ENCODE measurements around the gene GALP.
"Not testable (repeated sequence)": the region's sequence is repeated elsewhere in the genome, so short reads cannot be mapped to it uniquely, and the experiment has no call there.

The GALP gene

GRCh38 chr19:56177564-56178243 lies 1.9 kb downstream of the GALP start:
- DNase-seq = peak in 1 of 10 donors; percentile 9
- intact Hi-C loops (cut with DNase I) = no loop called here

- intact Hi-C loops (cut with DNase I) = no loop called here
- DNase-seq = peak in 1 of 10 donors; percentile 14
Measured at GRCh38 chr19:56189785-56190184, 14.0 kb downstream of the GALP start.

GRCh38 chr19:56191115-56191514 lies 15.3 kb downstream of the GALP start:
- DNase-seq = no peak
- intact Hi-C loops (cut with DNase I) = no loop called here

GRCh38 chr19:56191711-56192110 lies 15.9 kb downstream of the GALP start:
- intact Hi-C loops (cut with DNase I) = no loop called here
- DNase-seq = peak in 1 of 10 donors; percentile 72

GRCh38 chr19:56193981-56194640 lies 18.3 kb downstream of the GALP start:
- peak in 1 of 10 donors; percentile 13 for DNase-seq
- intact Hi-C loops (cut with DNase I) = no loop called here

GRCh38 chr19:56197646-56198045 lies 21.8 kb downstream of the GALP start, which contains the start of gene ZSCAN5B:
ZSCAN5B (minus strand) TSS chr19:56197783; CDS start chr19:56193052, 4,731 bp downstream.
- intact Hi-C loops (cut with DNase I) = not testable (repeated sequence)
- DNase-seq = peak in 1 of 10 donors; percentile 27

- intact Hi-C loops (cut with DNase I) = no loop called here
Measured at GRCh38 chr19:56199687-56200086, 23.9 kb downstream of the GALP start.

GRCh38 chr19:56201973-56202372 lies 26.2 kb downstream of the GALP start, which contains the start of gene ZSCAN5C:
ZSCAN5C (plus strand) TSS chr19:56202273; CDS start chr19:56205914, 3,641 bp downstream.
- DNase-seq = no peak
- intact Hi-C loops (cut with DNase I) = no loop called here

More at GRCh38 chr19:56199687-56200086, 23.9 kb downstream of the GALP start:
- DNase-seq = no peak

- intact Hi-C loops (cut with DNase I); DNase-seq: not testable (repeated sequence)
Measured at GRCh38 chr19:56207581-56207980, 31.8 kb downstream of the GALP start.

- no peak for DNase-seq
- intact Hi-C loops (cut with DNase I) = no loop called here
Measured at GRCh38 chr19:56209091-56209490, 33.3 kb downstream of the GALP start.

- DNase-seq; intact Hi-C loops (cut with DNase I): not testable (repeated sequence)
Measured at GRCh38 chr19:56210036-56210435, 34.2 kb downstream of the GALP start.

GRCh38 chr19:56211718-56212117 lies 35.9 kb downstream of the GALP start:
- DNase-seq = no peak
- intact Hi-C loops (cut with DNase I) = no loop called here

GRCh38 chr19:56217039-56217949 lies 41.5 kb downstream of the GALP start:
- intact Hi-C loops (cut with DNase I) = no loop called here
- peak in 4 of 10 donors; percentile 7 to 85 (median 44) for DNase-seq

GRCh38 chr19:56218961-56219360 lies 43.2 kb downstream of the GALP start:
- DNase-seq = no peak
- intact Hi-C loops (cut with DNase I) = no loop called here

- intact Hi-C loops (cut with DNase I); DNase-seq: not testable (repeated sequence)
Measured at GRCh38 chr19:56221442-56221841, 45.6 kb downstream of the GALP start.

GRCh38 chr19:56221851-56222250 lies 46.0 kb downstream of the GALP start:
- intact Hi-C loops (cut with DNase I) = no loop called here
- no peak for DNase-seq

GRCh38 chr19:56222901-56223300 lies 47.1 kb downstream of the GALP start:
- intact Hi-C loops (cut with DNase I) = no loop called here

GRCh38 chr19:56223481-56223880 lies 47.7 kb downstream of the GALP start:
- intact Hi-C loops (cut with DNase I) = no loop called here
- DNase-seq = no peak

More at GRCh38 chr19:56222901-56223300, 47.1 kb downstream of the GALP start:
- no peak for DNase-seq
